Stimulated activated CD4-positive, alpha-beta T cell treated with anti-CD3 and anti-CD28 coated beads, Interleukin-1b, Interleukin-23, amount 100 ng/mL, for 1 hour (primary cell): ENCODE data around the gene STT3B.

Source experiments
- DNase-seq, 2 donors: peaks; one replicate each; pipeline ENCODE4 v3.0.0-alpha.2; 2020; ENCODE audit warnings: low read depth in 2 of 2

Gene STT3B

GRCh38 chr3:31521468-31521867 lies 11.3 kb upstream of the STT3B start:
- DNase-seq: no peak

GRCh38 chr3:31522152-31522551 lies 10.6 kb upstream of the STT3B start:
- DNase-seq: no peak

- DNase-seq: no peak
Measured at GRCh38 chr3:31523543-31523942, 9.2 kb upstream of the STT3B start.

GRCh38 chr3:31525532-31525931 lies 7.2 kb upstream of the STT3B start:
- no peak for DNase-seq

GRCh38 chr3:31529421-31529820 lies 3.3 kb upstream of the STT3B start:
- DNase-seq: no peak

GRCh38 chr3:31530039-31530959 lies 2.4 kb upstream of the STT3B start:
- DNase-seq: no peak

- DNase-seq: no peak
Measured at GRCh38 chr3:31530960-31531335, 1.8 kb upstream of the STT3B start.

- no peak for DNase-seq
Measured at GRCh38 chr3:31531452-31531991, 1.2 kb upstream of the STT3B start.

GRCh38 chr3:31531992-31532586 lies 636 bp upstream of the STT3B start:
- DNase-seq: peak; percentile 97

- peak in 1 of 2 donors; percentile 23 for DNase-seq
Measured at GRCh38 chr3:31533169-31534064, 692 bp downstream of the STT3B start.

GRCh38 chr3:31534065-31534425 lies 1.3 kb downstream of the STT3B start:
- DNase-seq: no peak

GRCh38 chr3:31536497-31536896 lies 3.8 kb downstream of the STT3B start:
- no peak for DNase-seq

- DNase-seq: no peak
Measured at GRCh38 chr3:31538801-31539200, 6.1 kb downstream of the STT3B start.

- DNase-seq: no peak
Measured at GRCh38 chr3:31539275-31539674, 6.5 kb downstream of the STT3B start.

GRCh38 chr3:31541089-31541488 lies 8.4 kb downstream of the STT3B start:
- DNase-seq: no peak

- DNase-seq: no peak
Measured at GRCh38 chr3:31542246-31542645, 9.5 kb downstream of the STT3B start.

- no peak for DNase-seq
Measured at GRCh38 chr3:31543375-31543774, 10.7 kb downstream of the STT3B start.

- DNase-seq: no peak
Measured at GRCh38 chr3:31544634-31545033, 11.9 kb downstream of the STT3B start.

- DNase-seq: no peak
Measured at GRCh38 chr3:31546162-31546561, 13.4 kb downstream of the STT3B start.

GRCh38 chr3:31546725-31547124 lies 14.0 kb downstream of the STT3B start:
- DNase-seq: no peak

- DNase-seq: no peak
Measured at GRCh38 chr3:31550452-31551251, 17.9 kb downstream of the STT3B start.
